Lower leg skin (tissue), 4 donors: ENCODE results near the gene NCAPD3. TPM values are rescaled to one million over a fixed set of nuclear protein-coding genes. Genes with fewer than 3 reads are reported as not detected.
A peak's percentile ranks its signal among the peaks of the same experiment; 100 is the strongest.

Source experiments
- DNase-seq, 2 donors: peaks; one replicate each; pipeline ENCODE4 v3.0.0-alpha.2; 2019; ENCODE audit warnings: low spot score in 2 of 2
- H3K4me3 ChIP-seq: fragments of 200-600 bp; sonication (generic); 2 replicates; pipeline ENCODE4 v1.5.1; 2017; ENCODE audit warnings: mild to moderate bottlenecking, low read depth; ENCODE audit not compliant: poor library complexity, severe bottlenecking
- CTCF ChIP-seq, 3 donors: fragments of 450-650 bp; IDR thresholded peaks; one replicate each; pipeline ENCODE4 v1.5.1; 2016; ENCODE audit warnings: antibody characterized with exemption in 3 of 3, mild to moderate bottlenecking in 3 of 3, moderate library complexity in 2 of 3
- POLR2A ChIP-seq, 2 donors: fragments of 450-650 bp; IDR thresholded peaks; one replicate each; pipeline ENCODE4 v1.6.1; 2016 to 2017; ENCODE audit warnings: antibody characterized with exemption in 2 of 2, mild to moderate bottlenecking in 1 of 2, moderate library complexity in 1 of 2
- WGBS, 2 donors: methylation state at CpG; one replicate each; pipeline ENCODE4 v1.1.5; 2018; 5-methylcytosine and 5-hydroxymethylcytosine counted together
- intact Hi-C: fragments of 100-400 bp; cut with DNase I; formaldehyde crosslinking; loops from one replicate; pipeline ENCODE4 v1.15.0; 2023; ENCODE audit warnings: low total_unique reads
- total RNA-seq, 4 donors: library from RNA; depleted of rRNA; stranded (reverse); fragments of >200 nt; gene quantifications; one replicate each; pipeline ENCODE4 v1.1.0, GENCODE V29; 2016

The NCAPD3 gene
- total RNA-seq, 4 donors from 2014 or later, result 10.7 to 24.7 (median 20.3) TPM

GRCh38 chr11:134143801-134144200 is 80.0 kb downstream of the NCAPD3 start:
- intact Hi-C loops, result loop anchor here (5.0 to 10.0 kb wide), 2 partner anchors 92 to 219 kb away; no protein-coding TSS in a partner anchor
- no peak overlapping the region for H3K4me3 ChIP-seq
- DNase-seq, result no peak
- TF ChIP-seq CTCF (IDR thresholded peaks at IDR 0.05), result no peak
- no peak for TF ChIP-seq POLR2A (IDR thresholded peaks at IDR 0.05)
- WGBS, 2 donors, result 67 to 77% methylated on average over 3 of the region's 3 CpGs

- DNase-seq, result no peak
- TF ChIP-seq CTCF (IDR thresholded peaks at IDR 0.05) (no peak), POLR2A (IDR thresholded peaks at IDR 0.05) (no peak)
- intact Hi-C loops, result loop anchor here (5.0 to 10.0 kb wide), 2 partner anchors 90 to 218 kb away; no protein-coding TSS in a partner anchor
- no peak overlapping the region for H3K4me3 ChIP-seq
- 81 to 88% methylated on average over 6 of the region's 6 CpGs for WGBS, 2 donors
Measured at GRCh38 chr11:134142536-134142935, 81.2 kb downstream of the NCAPD3 start.

GRCh38 chr11:134140961-134141490 is 82.7 kb downstream of the NCAPD3 start:
- intact Hi-C loops, result loop anchor here (5.0 to 10.0 kb wide), 2 partner anchors 89 to 216 kb away; no protein-coding TSS in a partner anchor
- H3K4me3 ChIP-seq, result no peak overlapping the region
- WGBS, 2 donors, result 88 to 92% methylated on average over 7 of the region's 7 CpGs
- TF ChIP-seq POLR2A (IDR thresholded peaks at IDR 0.05), result no peak
- TF ChIP-seq CTCF (IDR thresholded peaks at IDR 0.05), result no peak
- DNase-seq, result no peak

- intact Hi-C loops, result loop anchor here (5.0 to 10.0 kb wide), 2 partner anchors 88 to 215 kb away; no protein-coding TSS in a partner anchor
- DNase-seq, result peak; percentile 65 to 87
- 41 to 45% methylated on average over 10 of the region's 10 CpGs for WGBS, 2 donors
- TF ChIP-seq POLR2A (IDR thresholded peaks at IDR 0.05) (no peak), CTCF (IDR thresholded peaks at IDR 0.05) (peak in 1 of 3 donors; percentile 30)
- no peak overlapping the region for H3K4me3 ChIP-seq
Measured at GRCh38 chr11:134139873-134140331, 83.9 kb downstream of the NCAPD3 start.

- no peak overlapping the region for H3K4me3 ChIP-seq
- DNase-seq, result peak in 1 of 2 donors; percentile 76
- intact Hi-C loops, result no loop called here
- TF ChIP-seq CTCF (IDR thresholded peaks at IDR 0.05) (no peak), POLR2A (IDR thresholded peaks at IDR 0.05) (no peak)
- WGBS, 2 donors, result 69 to 72% methylated on average over 12 of the region's 12 CpGs
Measured at GRCh38 chr11:134139303-134139872, 84.4 kb downstream of the NCAPD3 start.
